Suprapubic skin (tissue), 4 donors: ENCODE measurements around the gene QPCT. TPM values are rescaled to one million over a fixed set of nuclear protein-coding genes. Genes with fewer than 3 reads are reported as not detected.

Experiments used
- DNase-seq, 2 donors: peaks; one replicate each; pipeline ENCODE4 v3.0.0-alpha.2; 2019; ENCODE audit warnings: low spot score in 2 of 2
- H3K27ac ChIP-seq: fragments of 200-600 bp; sonication (generic); one replicate; pipeline ENCODE4 v1.5.1; 2019
- H3K27me3 ChIP-seq: fragments of 200-600 bp; sonication (generic); one replicate; pipeline ENCODE4 v1.5.1; 2019
- H3K36me3 ChIP-seq: fragments of 200-600 bp; sonication (generic); one replicate; pipeline ENCODE4 v1.5.1; 2019
- H3K4me1 ChIP-seq: fragments of 200-600 bp; sonication (generic); one replicate; pipeline ENCODE4 v1.5.1; 2019
- H3K4me3 ChIP-seq: fragments of 200-600 bp; sonication (generic); one replicate; pipeline ENCODE4 v1.5.1; 2019; ENCODE audit warnings: mild to moderate bottlenecking
- H3K9me3 ChIP-seq: fragments of 200-600 bp; sonication (generic); one replicate; pipeline ENCODE4 v1.5.1; 2019
- EP300 ChIP-seq: sonication (generic); formaldehyde crosslinking; IDR thresholded peaks from one replicate; pipeline ENCODE4 v1.6.1; 2017; ENCODE audit warnings: antibody characterized with exemption
- POLR2A ChIP-seq, 2 donors: fragments of 450-650 bp; IDR thresholded peaks; one replicate each; pipeline ENCODE4 v1.6.1; 2017; ENCODE audit warnings: antibody characterized with exemption in 2 of 2, mild to moderate bottlenecking in 2 of 2, moderate library complexity in 2 of 2
- POLR2AphosphoS5 ChIP-seq, 3 donors: sonication (generic); formaldehyde crosslinking; IDR thresholded peaks; one replicate each; pipeline ENCODE4 v1.6.1; 2017; ENCODE audit warnings: antibody characterized with exemption in 3 of 3
- WGBS: methylation state at CpG from one replicate; pipeline ENCODE4 v1.1.5; 2018; 5-methylcytosine and 5-hydroxymethylcytosine counted together
- total RNA-seq, 4 donors: library from RNA; depleted of rRNA; stranded (reverse); fragments of >200 nt; gene quantifications; one replicate each; pipeline ENCODE4 v1.1.0, GENCODE V29; 2016
- TF ChIP-seq, protein P1 (sequence below), 2 donors: fragments of 200-600 bp in 1 of 2; fragments of 450-650 bp in 1 of 2; sonication (generic) in 1 of 2; IDR thresholded peaks; one replicate each; pipeline ENCODE4 v1.5.1; 2016 to 2019; ENCODE audit warnings: antibody characterized with exemption in 2 of 2, mild to moderate bottlenecking in 1 of 2, moderate library complexity in 1 of 2

Gene QPCT
- total RNA-seq, 4 donors from 2014 or later = 20.7 to 75.5 (median 47.6) TPM

DNA sequence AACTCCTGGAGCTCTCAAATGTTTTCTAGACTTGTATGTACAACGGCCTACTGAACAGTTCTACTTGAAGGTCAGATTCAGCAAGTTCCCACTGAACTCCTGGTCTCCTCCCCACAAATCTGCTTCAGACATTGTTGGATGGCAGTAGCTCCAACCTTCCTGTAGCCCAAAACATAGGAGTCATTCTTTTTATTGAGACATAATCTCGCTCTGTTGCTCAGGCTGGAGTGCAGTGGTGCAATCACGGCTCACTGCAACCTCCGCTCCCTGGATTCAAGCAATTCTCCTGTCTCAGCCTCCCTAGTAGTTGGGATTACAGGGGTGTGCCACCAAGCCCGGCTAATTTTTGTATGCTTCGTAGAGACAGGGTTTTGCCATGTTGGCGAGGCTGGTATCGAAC, 47.3 kb downstream of the QPCT start:
- TF ChIP-seq POLR2A (IDR thresholded peaks at IDR 0.05) = no peak
- TF ChIP-seq POLR2AphosphoS5 (IDR thresholded peaks at IDR 0.05) = no peak
- TF ChIP-seq, protein P1, sequence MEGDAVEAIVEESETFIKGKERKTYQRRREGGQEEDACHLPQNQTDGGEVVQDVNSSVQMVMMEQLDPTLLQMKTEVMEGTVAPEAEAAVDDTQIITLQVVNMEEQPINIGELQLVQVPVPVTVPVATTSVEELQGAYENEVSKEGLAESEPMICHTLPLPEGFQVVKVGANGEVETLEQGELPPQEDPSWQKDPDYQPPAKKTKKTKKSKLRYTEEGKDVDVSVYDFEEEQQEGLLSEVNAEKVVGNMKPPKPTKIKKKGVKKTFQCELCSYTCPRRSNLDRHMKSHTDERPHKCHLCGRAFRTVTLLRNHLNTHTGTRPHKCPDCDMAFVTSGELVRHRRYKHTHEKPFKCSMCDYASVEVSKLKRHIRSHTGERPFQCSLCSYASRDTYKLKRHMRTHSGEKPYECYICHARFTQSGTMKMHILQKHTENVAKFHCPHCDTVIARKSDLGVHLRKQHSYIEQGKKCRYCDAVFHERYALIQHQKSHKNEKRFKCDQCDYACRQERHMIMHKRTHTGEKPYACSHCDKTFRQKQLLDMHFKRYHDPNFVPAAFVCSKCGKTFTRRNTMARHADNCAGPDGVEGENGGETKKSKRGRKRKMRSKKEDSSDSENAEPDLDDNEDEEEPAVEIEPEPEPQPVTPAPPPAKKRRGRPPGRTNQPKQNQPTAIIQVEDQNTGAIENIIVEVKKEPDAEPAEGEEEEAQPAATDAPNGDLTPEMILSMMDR (IDR thresholded peaks at IDR 0.05) = no peak
- no peak for TF ChIP-seq EP300
- no peaks in the 10 kb centered on the region for H3K36me3 ChIP-seq
- H3K9me3 ChIP-seq = no peaks in the 10 kb centered on the region
- H3K4me1 ChIP-seq = peaks cover 23% of the 10 kb centered on the region
- H3K27ac ChIP-seq = no peak overlapping the region
- H3K4me3 ChIP-seq = no peak overlapping the region
- no peaks in the 10 kb centered on the region for H3K27me3 ChIP-seq
- 99% methylated on average over 8 of the region's 8 CpGs for WGBS
- no peak for DNase-seq

DNA sequence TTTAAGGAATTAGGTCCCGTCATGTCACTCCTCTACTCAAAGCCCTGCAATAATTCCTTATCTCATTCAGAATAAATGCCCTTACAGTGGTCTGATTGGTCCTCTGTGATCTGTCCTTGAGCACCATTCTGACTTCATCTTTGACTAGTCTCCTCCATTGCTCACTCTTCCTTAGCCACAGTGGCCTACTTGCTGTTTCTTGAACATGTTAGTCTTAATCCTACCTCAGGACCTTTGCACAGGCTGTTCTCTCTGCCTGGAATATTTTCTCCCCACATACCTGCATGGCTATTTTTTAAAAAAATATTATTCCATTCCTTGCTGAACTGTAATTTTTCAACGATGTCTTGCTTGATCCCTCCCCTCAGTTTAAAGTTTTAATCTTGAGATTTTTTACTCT, 48.0 kb downstream of the QPCT start:
- Histone ChIP-seq H3K4me3 (no peak overlapping the region), H3K36me3 (no peaks in the 10 kb centered on the region), H3K9me3 (no peaks in the 10 kb centered on the region), H3K4me1 (peaks cover 23% of the 10 kb centered on the region), H3K27ac (no peak overlapping the region), H3K27me3 (no peaks in the 10 kb centered on the region)
- 96% methylated on average over 2 of the region's 2 CpGs for WGBS
- TF ChIP-seq POLR2AphosphoS5 (IDR thresholded peaks at IDR 0.05) (no peak), EP300 (no peak), POLR2A (IDR thresholded peaks at IDR 0.05) (no peak)
- TF ChIP-seq, protein P1 (IDR thresholded peaks at IDR 0.05) = no peak
- no peak for DNase-seq

DNA sequence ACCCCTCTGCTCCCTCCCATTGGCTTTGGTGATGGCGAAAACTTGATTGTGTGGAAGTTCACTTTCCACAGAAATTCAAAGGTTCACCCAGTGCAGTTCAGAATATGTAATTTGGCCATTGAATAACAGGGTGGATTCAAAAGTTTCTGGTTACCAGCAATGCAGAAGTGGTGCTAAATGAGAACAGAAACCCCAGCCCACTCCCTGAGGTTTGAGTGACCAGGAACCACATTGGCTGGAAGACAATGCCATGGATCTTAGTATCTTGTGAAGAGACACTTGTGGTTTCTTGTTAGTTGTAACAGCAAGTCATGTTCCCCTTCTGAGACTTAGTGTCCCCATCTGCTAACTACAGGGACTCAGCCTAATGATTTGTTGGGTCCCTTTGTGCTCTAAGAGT, 49.8 kb downstream of the QPCT start:
- DNase-seq = no peak
- no peaks in the 10 kb centered on the region for H3K9me3 ChIP-seq
- H3K4me3 ChIP-seq = no peak overlapping the region
- no peak overlapping the region for H3K27ac ChIP-seq
- TF ChIP-seq, protein P1 (IDR thresholded peaks at IDR 0.05) = no peak
- TF ChIP-seq POLR2AphosphoS5 (IDR thresholded peaks at IDR 0.05) (no peak), POLR2A (IDR thresholded peaks at IDR 0.05) (no peak), EP300 (no peak)
- H3K36me3 ChIP-seq = no peaks in the 10 kb centered on the region
- no peaks in the 10 kb centered on the region for H3K27me3 ChIP-seq
- 100% methylated on average over 1 of the region's 1 CpG for WGBS
- peaks cover 20% of the 10 kb centered on the region for H3K4me1 ChIP-seq

DNA sequence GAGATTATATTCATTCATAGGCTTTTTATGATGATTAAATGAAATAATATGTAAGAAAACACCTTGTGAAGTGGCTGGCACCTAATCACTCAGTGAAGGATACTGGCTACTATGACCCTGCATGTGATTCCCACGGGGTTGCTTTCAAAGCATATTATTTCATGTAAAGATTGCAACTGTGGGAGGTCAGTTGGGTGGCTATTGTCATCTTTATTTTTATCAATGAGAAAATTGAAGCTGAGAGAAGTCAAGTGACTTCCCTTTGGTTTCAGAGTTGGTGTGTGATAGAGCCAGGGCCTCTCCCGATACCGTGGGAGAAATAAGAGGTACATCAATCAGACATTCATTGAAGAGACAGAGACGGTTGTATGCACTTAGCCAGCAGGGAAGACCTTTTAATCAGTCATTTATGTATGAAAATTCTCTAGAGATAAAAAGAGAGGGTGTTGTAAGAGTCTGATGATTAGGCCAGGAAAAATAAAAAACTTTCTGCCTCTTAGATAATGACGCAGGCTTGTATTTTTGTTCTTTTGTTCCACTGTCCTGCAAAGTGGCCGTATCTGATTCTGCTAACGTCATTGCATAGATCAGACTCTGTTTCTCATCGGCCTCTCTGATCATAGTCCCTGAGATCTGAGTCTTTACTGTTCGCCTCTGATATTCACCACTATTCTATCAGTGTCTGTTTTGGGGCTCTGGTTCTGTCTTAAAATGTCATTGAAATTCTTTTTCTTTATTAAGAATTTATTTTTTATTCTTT, 50.5 kb downstream of the QPCT start:
- no peaks in the 10 kb centered on the region for H3K36me3 ChIP-seq
- WGBS = 88% methylated on average over 9 of the region's 9 CpGs
- H3K27me3 ChIP-seq = no peaks in the 10 kb centered on the region
- H3K4me1 ChIP-seq = peaks cover 13% of the 10 kb centered on the region
- no peaks in the 10 kb centered on the region for H3K9me3 ChIP-seq
- H3K4me3 ChIP-seq = no peak overlapping the region
- no peak for DNase-seq
- TF ChIP-seq POLR2A (IDR thresholded peaks at IDR 0.05) (no peak), EP300 (no peak)
- TF ChIP-seq, protein P1 (IDR thresholded peaks at IDR 0.05) = no peak
- no peak overlapping the region for H3K27ac ChIP-seq

DNA sequence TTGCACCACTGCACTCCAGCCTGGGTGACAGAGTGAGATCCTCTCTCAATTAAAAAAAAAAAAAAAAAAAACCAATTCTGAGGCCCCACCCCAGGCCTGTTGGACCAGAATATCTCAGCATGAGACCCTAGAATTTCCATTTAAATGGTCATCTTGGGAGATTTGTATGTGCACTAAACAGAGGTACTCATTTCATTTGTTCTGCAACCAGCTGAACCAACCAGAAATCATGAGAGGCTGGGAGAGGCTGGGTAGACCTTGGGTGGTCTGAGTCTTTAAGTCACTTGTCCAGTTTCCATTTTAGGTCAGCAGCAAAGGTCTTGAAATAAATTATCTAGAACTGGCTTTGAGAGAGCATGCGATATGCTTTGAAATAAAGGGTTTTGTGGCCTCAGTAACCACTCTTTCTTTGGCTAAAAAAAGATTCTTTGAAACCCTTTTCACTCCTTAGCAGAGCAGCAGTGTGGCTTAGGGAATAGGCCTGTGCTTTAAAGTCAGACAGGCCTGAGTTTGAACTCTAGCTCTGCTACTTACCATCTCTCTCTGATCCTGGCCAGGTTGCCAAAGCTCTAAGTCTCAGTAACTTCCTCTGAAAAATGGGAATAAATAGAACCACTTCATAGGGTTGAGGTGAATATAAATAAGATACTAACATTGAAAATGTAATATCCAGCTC, 52.6 kb downstream of the QPCT start:
- peaks cover 5% of the 10 kb centered on the region for H3K4me1 ChIP-seq
- H3K36me3 ChIP-seq = no peaks in the 10 kb centered on the region
- no peaks in the 10 kb centered on the region for H3K9me3 ChIP-seq
- 89% methylated on average over 1 of the region's 1 CpG for WGBS
- H3K27me3 ChIP-seq = no peaks in the 10 kb centered on the region
- TF ChIP-seq POLR2AphosphoS5 (IDR thresholded peaks at IDR 0.05) = no peak
- no peak for TF ChIP-seq EP300
- TF ChIP-seq, protein P1 (IDR thresholded peaks at IDR 0.05) = no peak
- no peak for TF ChIP-seq POLR2A (IDR thresholded peaks at IDR 0.05)
- no peak overlapping the region for H3K4me3 ChIP-seq
- no peak for DNase-seq
- no peak overlapping the region for H3K27ac ChIP-seq
